HG03103 (cell line): ENCODE results near the gene CPT1A.

Experiments
- ATAC-seq: cut with Tn5 transposase; IDR thresholded peaks from one replicate; pipeline ENCODE4 v1.9.1; 2021; ENCODE audit warnings: low read depth; ENCODE audit not compliant: unreplicated experiment

CPT1A gene

GRCh38 chr11:68855205-68855981 lies 13.7 kb upstream of the CPT1A start:
- no peak for ATAC-seq

- ATAC-seq: no peak
Observed at GRCh38 chr11:68854273-68854958, 12.7 kb upstream of the CPT1A start.

GRCh38 chr11:68852628-68853027 lies 10.9 kb upstream of the CPT1A start:
- ATAC-seq: no peak

GRCh38 chr11:68848429-68848828 lies 6.7 kb upstream of the CPT1A start:
- ATAC-seq: no peak

- ATAC-seq: no peak
Observed at GRCh38 chr11:68847395-68847794, 5.7 kb upstream of the CPT1A start.

GRCh38 chr11:68845351-68846002 lies 3.8 kb upstream of the CPT1A start:
- ATAC-seq: no peak

- ATAC-seq: no peak
Observed at GRCh38 chr11:68844801-68845200, 3.1 kb upstream of the CPT1A start.

- ATAC-seq: no peak
Observed at GRCh38 chr11:68844376-68844775, 2.7 kb upstream of the CPT1A start.

GRCh38 chr11:68843703-68844312 lies 2.1 kb upstream of the CPT1A start:
- no peak for ATAC-seq

GRCh38 chr11:68843052-68843561 lies 1.4 kb upstream of the CPT1A start:
- no peak for ATAC-seq

- ATAC-seq: no peak
Observed at GRCh38 chr11:68842427-68843051, 823 bp upstream of the CPT1A start.

- ATAC-seq: no peak
Observed at GRCh38 chr11:68840661-68841653, 759 bp downstream of the CPT1A start.

GRCh38 chr11:68839911-68840641 lies 1.6 kb downstream of the CPT1A start:
- ATAC-seq: no peak

GRCh38 chr11:68839054-68839865 lies 2.5 kb downstream of the CPT1A start:
- no peak for ATAC-seq

GRCh38 chr11:68838572-68838964 lies 3.1 kb downstream of the CPT1A start:
- ATAC-seq: no peak

- ATAC-seq: no peak
Observed at GRCh38 chr11:68837583-68838571, 3.8 kb downstream of the CPT1A start.

- ATAC-seq: no peak
Observed at GRCh38 chr11:68835749-68836148, 6.0 kb downstream of the CPT1A start.
